HEK293 (cell line): ENCODE measurements around the gene PEF1.

ENCODE experiments used
- CTCF ChIP-seq: fragments of 450-650 bp; formaldehyde crosslinking; IDR thresholded peaks from 2 replicates; pipeline ENCODE4 v1.5.1; 2016; ENCODE audit warnings: missing biosample characterization, missing genetic modification characterization
- PRDM10 ChIP-seq: fragments of 450-650 bp; formaldehyde crosslinking; IDR thresholded peaks from 2 replicates; pipeline ENCODE4 v1.5.1; 2016; ENCODE audit warnings: missing biosample characterization, missing genetic modification characterization
- SP2 ChIP-seq: fragments of 450-650 bp; formaldehyde crosslinking; IDR thresholded peaks from 2 replicates; pipeline ENCODE4 v1.5.1; 2016; ENCODE audit warnings: missing biosample characterization, missing genetic modification characterization
- ZNF175 ChIP-seq: fragments of 450-650 bp; formaldehyde crosslinking; IDR thresholded peaks from 2 replicates; pipeline ENCODE4 v1.5.1; 2016; ENCODE audit warnings: missing biosample characterization, missing genetic modification characterization
- ZNF274 ChIP-seq, 2 experiments: fragments of 200-500 bp in 1 of 2; fragments of 450-650 bp in 1 of 2; sonication (Bioruptor generic) in 1 of 2; formaldehyde crosslinking in 1 of 2; IDR thresholded peaks; 2 replicates each; pipeline versions ENCODE4 v1.5.1 to v1.6.1; 2014 to 2016; ENCODE audit warnings: borderline replicate concordance in 1 of 2, inconsistent platforms in 1 of 2, low read length in 1 of 2, missing biosample characterization in 1 of 2, missing genetic modification characterization in 1 of 2
- ZNF362 ChIP-seq: fragments of 450-650 bp; formaldehyde crosslinking; IDR thresholded peaks from 2 replicates; pipeline ENCODE4 v1.5.1; 2016; ENCODE audit warnings: missing biosample characterization, missing genetic modification characterization
- ZNF518A ChIP-seq: fragments of 450-650 bp; formaldehyde crosslinking; conservative IDR thresholded peaks from 2 replicates; pipeline ENCODE4 v1.5.1; 2016; ENCODE audit warnings: low read depth, missing biosample characterization, missing genetic modification characterization
- ZNF544 ChIP-seq: fragments of 450-650 bp; formaldehyde crosslinking; IDR thresholded peaks from 2 replicates; pipeline ENCODE4 v1.5.0; 2017; ENCODE audit warnings: missing biosample characterization, missing genetic modification characterization
- ZNF549 ChIP-seq: fragments of 450-650 bp; IDR thresholded peaks from 2 replicates; pipeline ENCODE4 v1.5.1; 2018; ENCODE audit warnings: missing biosample characterization, missing genetic modification characterization, mild to moderate bottlenecking, inconsistent platforms, moderate library complexity
- ZNF677 ChIP-seq: fragments of 450-650 bp; IDR thresholded peaks from 2 replicates; pipeline ENCODE4 v1.5.0; 2018; ENCODE audit warnings: missing biosample characterization, mild to moderate bottlenecking, missing genetic modification characterization, moderate library complexity
- ZNF707 ChIP-seq: fragments of 450-650 bp; formaldehyde crosslinking; IDR thresholded peaks from 2 replicates; pipeline ENCODE4 v1.5.1; 2016; ENCODE audit warnings: missing biosample characterization, missing genetic modification characterization
- ZNF830 ChIP-seq: fragments of 450-650 bp; IDR thresholded peaks from 2 replicates; pipeline ENCODE4 v1.5.0; 2018; ENCODE audit warnings: missing biosample characterization, missing genetic modification characterization, low read depth, mild to moderate bottlenecking, moderate library complexity

- no peak for TF ChIP-seq ZNF362 (tag by site-specific recombination)
- TF ChIP-seq ZNF274 (IDR thresholded peaks at IDR 0.05; ENCODE audit: low read length), result no peak
- TF ChIP-seq ZNF274 (tag by site-specific recombination; IDR thresholded peaks at IDR 0.05; ENCODE audit: borderline replicate concordance), result no peak
- no peak for TF ChIP-seq ZNF549
- TF ChIP-seq ZNF830 (tag by site-specific recombination), result no peak
- no peak for TF ChIP-seq PRDM10 (tag by site-specific recombination)
- no peak for TF ChIP-seq ZNF175 (tag by site-specific recombination)
- no peak for TF ChIP-seq ZNF518A (tag by site-specific recombination)
- TF ChIP-seq CTCF, result no peak
- TF ChIP-seq ZNF544 (tag by site-specific recombination), result no peak
- no peak for TF ChIP-seq ZNF707 (tag by site-specific recombination)
- TF ChIP-seq ZNF677 (tag by site-specific recombination), result no peak
- no peak for TF ChIP-seq SP2 (tag by site-specific recombination)
Measured at GRCh38 chr1:31655756-31656155, 11.1 kb upstream of the PEF1 start.
